SK-N-MC (cell line): Measurements from ENCODE around the gene KLHDC8A.

Experiments used
- EZH2 ChIP-seq: fragments of 200-600 bp; sonication (generic); IDR thresholded peaks from one replicate; pipeline ENCODE4 v1.6.1; 2017; ENCODE audit warnings: antibody characterized with exemption
- FOXP2 ChIP-seq: optimal IDR thresholded peaks from 2 replicates; pipeline ENCODE3; 2011; ENCODE audit warnings: mild to moderate bottlenecking, moderate library complexity; ENCODE audit not compliant: insufficient read depth; ENCODE audit errors: extremely low read length, control extremely low read depth
- POLR2AphosphoS5 ChIP-seq: IDR thresholded peaks from 2 replicates; pipeline ENCODE4 v1.6.1; 2012; ENCODE audit warnings: mild to moderate bottlenecking, low read depth, low read length, borderline replicate concordance

DNA sequence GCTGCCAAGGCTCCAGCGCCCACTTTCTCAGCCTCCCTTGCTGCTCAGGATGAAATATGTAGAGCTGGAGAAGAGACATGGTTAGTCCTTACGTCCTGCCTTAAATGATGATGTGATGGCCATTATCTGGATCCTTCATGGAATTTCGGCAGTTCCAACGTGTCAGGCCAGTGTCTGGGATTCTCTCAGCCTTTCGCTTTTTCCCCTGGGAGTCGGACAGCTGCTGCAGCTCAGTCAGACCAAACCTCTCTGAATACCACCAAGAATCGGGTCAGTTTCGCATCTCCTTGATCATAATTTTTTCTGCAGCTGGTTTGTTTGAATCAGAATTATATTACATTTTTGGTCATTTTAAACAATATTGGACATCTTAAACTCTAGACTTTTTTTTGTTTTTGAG, 22.3 kb upstream of the KLHDC8A start:
- TF ChIP-seq EZH2 (no peak), POLR2AphosphoS5 (no peak), FOXP2 (no peak)
